Lung (tissue), 12 donors: Measurements from ENCODE around the gene ARHGAP29. TPM values are rescaled to one million over a fixed set of nuclear protein-coding genes. Genes with fewer than 3 reads are reported as not detected.

Experiments
- ATAC-seq: fragments of 200-7000 bp; cut with Tn5 transposase; one replicate; pipeline ENCODE4 v1.9.1; 2020; ENCODE audit warnings: moderate number of reproducible peaks; ENCODE audit not compliant: insufficient read depth, low FRiP score
- DNase-seq, 3 donors: peaks; one replicate each; pipeline ENCODE4 v3.0.0-alpha.2; 2013 to 2017
- H3K27ac ChIP-seq, 2 donors: one replicate each; pipeline ENCODE4 v1.5.1; 2013; ENCODE audit warnings: mild to moderate bottlenecking in 2 of 2, moderate library complexity in 2 of 2, control low read depth in 1 of 2, inconsistent platforms in 1 of 2, low read depth in 1 of 2, low read length in 1 of 2
- H3K27me3 ChIP-seq, 3 donors: one replicate each; pipeline ENCODE4 v1.5.1; 2013; ENCODE audit warnings: low read length in 2 of 3; ENCODE audit not compliant: control insufficient read depth in 3 of 3, insufficient read depth in 3 of 3
- H3K36me3 ChIP-seq, 4 donors: one replicate each; pipeline ENCODE4 v1.5.1; 2013; ENCODE audit warnings: low read length in 4 of 4, mild to moderate bottlenecking in 1 of 4, moderate library complexity in 1 of 4; ENCODE audit not compliant: control insufficient read depth in 4 of 4, insufficient read depth in 4 of 4
- H3K4me1 ChIP-seq, 5 donors: one replicate each; pipeline ENCODE4 v1.5.1; 2013; ENCODE audit warnings: low read length in 5 of 5, mild to moderate bottlenecking in 2 of 5, moderate library complexity in 1 of 5; ENCODE audit not compliant: control insufficient read depth in 5 of 5, insufficient read depth in 5 of 5
- H3K4me3 ChIP-seq: one replicate; pipeline ENCODE4 v1.5.1; 2013; ENCODE audit warnings: mild to moderate bottlenecking, control low read depth, moderate library complexity
- H3K9ac ChIP-seq, 2 donors: one replicate each; pipeline ENCODE4 v1.5.1; 2013; ENCODE audit warnings: low read length in 2 of 2, control low read depth in 1 of 2; ENCODE audit not compliant: insufficient read depth in 1 of 2
- H3K9me3 ChIP-seq, 4 donors: one replicate each; pipeline ENCODE4 v1.5.1; 2013; ENCODE audit warnings: low read length in 3 of 4, mild to moderate bottlenecking in 1 of 4, moderate library complexity in 1 of 4; ENCODE audit not compliant: control insufficient read depth in 4 of 4, insufficient read depth in 3 of 4
- WGBS, 2 donors: extraction: QIAGEN DNeasy Blood & Tissue Kit; methylation state at CpG; one replicate each; pipeline ENCODE4 v1.1.7; 2013; 5-methylcytosine and 5-hydroxymethylcytosine counted together
- polyA plus RNA-seq, 2 donors: library from polyadenylated mRNA; stranded (reverse); fragments of 200-250 nt; gene quantifications; one replicate each; pipeline ENCODE4 v1.2.1, GENCODE V29; 2013
- total RNA-seq, 2 donors: library from RNA; depleted of rRNA in 1 of 2; stranded (reverse); fragments of >200 nt in 1 of 2; gene quantifications; one replicate each; pipeline ENCODE4 v1.2.1, GENCODE V29; 2014 to 2021
- TF ChIP-seq, protein P1 (sequence below): IDR thresholded peaks from 2 replicates; pipeline ENCODE4 v1.5.1; 2012; ENCODE audit warnings: mild to moderate bottlenecking; ENCODE audit errors: control extremely low read depth, extremely low read depth
- donor health status: control.
- donor health status: control.
- donor health status: Bipolar disorder and iron deficiency.
- donor health status: healthy.
- donor health status: DM: yes; HTN: yes; CAD: no.

ARHGAP29 gene
- total and polyA plus RNA-seq, 4 donors = 13.3 to 144 (median 30.4) TPM

DNA sequence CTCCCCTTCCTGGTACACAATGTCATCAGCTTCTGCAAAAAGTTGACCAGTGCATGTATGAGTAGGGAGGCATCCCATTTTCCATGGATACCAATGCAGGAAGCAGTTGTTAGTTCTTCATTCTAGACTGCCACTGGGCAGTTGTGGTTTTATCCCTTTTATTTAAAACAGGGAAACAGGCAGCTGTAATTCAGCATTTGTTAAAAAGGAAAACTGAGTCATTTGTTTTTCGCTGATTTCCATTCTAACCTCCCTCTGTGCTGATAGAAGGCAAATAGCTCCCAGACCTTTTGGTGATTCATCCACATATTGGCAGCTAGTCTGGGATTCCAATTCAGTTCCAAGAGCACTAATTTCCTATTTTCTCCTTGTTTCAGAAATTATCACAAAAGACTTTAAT, 95.4 kb downstream of the ARHGAP29 start:
- Histone ChIP-seq H3K4me3 (no peak overlapping the region), H3K9me3 (no peaks in the 10 kb centered on the region), H3K36me3 (no peaks in the 10 kb centered on the region), H3K27ac (no peak overlapping the region), H3K27me3 (no peaks in the 10 kb centered on the region), H3K4me1 (peaks cover 0 to 3% (median 0%) of the 10 kb centered on the region in 5 donors), H3K9ac (no peak overlapping the region)
- DNase-seq (no peak), ATAC-seq (no peak)
- TF ChIP-seq, protein P1, sequence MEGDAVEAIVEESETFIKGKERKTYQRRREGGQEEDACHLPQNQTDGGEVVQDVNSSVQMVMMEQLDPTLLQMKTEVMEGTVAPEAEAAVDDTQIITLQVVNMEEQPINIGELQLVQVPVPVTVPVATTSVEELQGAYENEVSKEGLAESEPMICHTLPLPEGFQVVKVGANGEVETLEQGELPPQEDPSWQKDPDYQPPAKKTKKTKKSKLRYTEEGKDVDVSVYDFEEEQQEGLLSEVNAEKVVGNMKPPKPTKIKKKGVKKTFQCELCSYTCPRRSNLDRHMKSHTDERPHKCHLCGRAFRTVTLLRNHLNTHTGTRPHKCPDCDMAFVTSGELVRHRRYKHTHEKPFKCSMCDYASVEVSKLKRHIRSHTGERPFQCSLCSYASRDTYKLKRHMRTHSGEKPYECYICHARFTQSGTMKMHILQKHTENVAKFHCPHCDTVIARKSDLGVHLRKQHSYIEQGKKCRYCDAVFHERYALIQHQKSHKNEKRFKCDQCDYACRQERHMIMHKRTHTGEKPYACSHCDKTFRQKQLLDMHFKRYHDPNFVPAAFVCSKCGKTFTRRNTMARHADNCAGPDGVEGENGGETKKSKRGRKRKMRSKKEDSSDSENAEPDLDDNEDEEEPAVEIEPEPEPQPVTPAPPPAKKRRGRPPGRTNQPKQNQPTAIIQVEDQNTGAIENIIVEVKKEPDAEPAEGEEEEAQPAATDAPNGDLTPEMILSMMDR = no peak
- WGBS, 2 donors = 82 to 93% methylated on average over 1 of the region's 1 CpG

DNA sequence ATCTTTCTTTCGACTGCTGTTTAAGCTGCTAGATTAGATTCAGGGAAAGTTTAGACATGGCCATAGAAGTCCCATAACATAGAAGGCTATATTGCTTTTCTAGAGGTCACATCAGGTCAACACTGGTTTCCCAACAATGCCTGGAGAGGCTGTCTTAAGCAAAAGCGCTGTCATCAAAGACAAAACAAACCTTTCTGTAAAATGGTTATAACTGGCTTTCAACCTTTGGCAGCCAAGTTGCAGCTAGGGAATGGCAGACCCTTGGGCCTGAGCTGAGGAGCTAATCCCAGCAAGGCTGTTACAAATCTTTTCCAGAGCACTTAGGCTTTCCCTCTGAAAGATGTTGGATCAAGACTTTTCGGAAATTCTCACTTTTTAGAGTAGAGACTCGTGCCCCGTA, 105.3 kb downstream of the ARHGAP29 start:
- Histone ChIP-seq H3K9ac (no peak overlapping the region), H3K27ac (no peak overlapping the region), H3K9me3 (peaks cover 0 to 2% (median 0%) of the 10 kb centered on the region in 4 donors), H3K4me3 (no peak overlapping the region), H3K27me3 (no peaks in the 10 kb centered on the region), H3K4me1 (no peaks in the 10 kb centered on the region), H3K36me3 (no peaks in the 10 kb centered on the region)
- TF ChIP-seq, protein P1 = no peak
- DNase-seq = no peak
- no peak for ATAC-seq
- WGBS, 2 donors = 96% methylated on average over 5 of the region's 5 CpGs

DNA sequence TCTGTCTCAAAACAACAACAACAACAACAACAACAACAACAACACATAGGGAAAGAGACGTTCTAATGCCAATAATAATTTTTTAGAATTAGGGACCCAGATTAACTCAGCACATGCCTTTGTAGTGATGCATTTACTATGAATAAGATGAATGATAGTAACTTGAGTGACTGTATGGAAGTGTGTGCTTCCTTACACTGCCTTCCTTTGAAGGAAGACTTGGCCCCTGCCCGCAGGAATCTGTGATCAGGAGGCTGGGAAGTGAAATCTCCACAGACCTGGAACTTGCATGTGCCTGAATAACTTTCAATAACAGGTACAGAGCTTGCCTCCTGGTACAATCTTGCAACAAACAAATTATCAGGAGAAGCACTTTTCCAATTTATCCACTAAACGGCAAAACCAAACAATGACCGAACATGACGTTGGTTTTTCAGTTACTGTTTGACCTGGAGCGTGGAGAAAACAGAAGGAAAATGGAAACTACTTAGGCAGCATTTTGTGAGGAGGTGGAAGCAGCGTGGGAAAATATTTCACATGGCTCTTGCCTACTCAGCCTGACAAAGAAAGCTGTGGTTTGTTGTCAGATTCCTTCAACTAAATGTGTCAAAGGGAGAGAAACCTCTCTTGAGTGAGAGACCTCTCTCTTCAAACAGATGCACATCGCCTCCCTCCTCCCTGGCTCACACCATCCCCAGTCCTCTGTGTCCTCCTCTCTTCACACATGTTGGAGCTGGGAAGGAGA, 106.4 kb downstream of the ARHGAP29 start:
- no peak for DNase-seq
- TF ChIP-seq, protein P1 = no peak
- WGBS, 2 donors = 78 to 87% methylated on average over 8 of the region's 8 CpGs
- H3K4me3 ChIP-seq = no peak overlapping the region
- H3K27ac ChIP-seq = no peak overlapping the region
- H3K4me1 ChIP-seq = no peaks in the 10 kb centered on the region
- H3K9ac ChIP-seq = no peak overlapping the region
- H3K27me3 ChIP-seq = no peaks in the 10 kb centered on the region
- no peaks in the 10 kb centered on the region for H3K36me3 ChIP-seq
- peaks cover 0 to 2% (median 0%) of the 10 kb centered on the region in 4 donors for H3K9me3 ChIP-seq
- no peak for ATAC-seq
